ENCODE measurements around the gene TRAF3IP1.

GRCh38 chr2:238302751-238303150, 17.6 kb upstream of the TRAF3IP1 start:
- TF ChIP-seq CTCF (IDR thresholded peaks at IDR 0.05) (no peak), POLR2A (IDR thresholded peaks at IDR 0.05) (no peak)

Measured in testis (tissue), 2 donors.